ENCODE results near the gene TET3.

GRCh38 chr2:73969356-73969755, 15.4 kb upstream of the TET3 start:
- TF ChIP-seq CTCF (IDR thresholded peaks at IDR 0.05) (no peak), POLR2A (IDR thresholded peaks at IDR 0.05) (no peak)

Measured in uterus (tissue), 2 donors.